Measurements from ENCODE around the gene DOCK3.

Gene DOCK3

GRCh38 chr3:50982540-50983325, 308.0 kb downstream of the DOCK3 start:
- H3K27ac ChIP-seq, result no peak overlapping the region
- no peaks in the 10 kb centered on the region for H3K9me3 ChIP-seq (ENCODE audit: severe bottlenecking)
- H3K27me3 ChIP-seq (ENCODE audit: insufficient read depth, low read depth, severe bottlenecking), result no peaks in the 10 kb centered on the region
- no peaks in the 10 kb centered on the region for H3K36me3 ChIP-seq
- TF ChIP-seq CTCF (IDR thresholded peaks at IDR 0.05; ENCODE audit: low read depth, low read length), result no peak
- DNase-seq, result no peak
- no peak overlapping the region for H3K4me3 ChIP-seq (ENCODE audit: low read depth, low read length)

GRCh38 chr3:50983887-50984286, 309.2 kb downstream of the DOCK3 start:
- Histone ChIP-seq H3K9me3 (ENCODE audit: severe bottlenecking) (no peaks in the 10 kb centered on the region), H3K4me3 (ENCODE audit: low read depth, low read length) (no peak overlapping the region), H3K27ac (no peak overlapping the region), H3K36me3 (no peaks in the 10 kb centered on the region), H3K27me3 (ENCODE audit: insufficient read depth, low read depth, severe bottlenecking) (no peaks in the 10 kb centered on the region)
- DNase-seq, result no peak
- TF ChIP-seq CTCF (IDR thresholded peaks at IDR 0.05; ENCODE audit: low read depth, low read length), result no peak

GRCh38 chr3:50985893-50986292, 311.2 kb downstream of the DOCK3 start:
- no peaks in the 10 kb centered on the region for H3K9me3 ChIP-seq (ENCODE audit: severe bottlenecking)
- H3K27ac ChIP-seq, result no peak overlapping the region
- H3K36me3 ChIP-seq, result no peaks in the 10 kb centered on the region
- DNase-seq, result no peak
- no peak overlapping the region for H3K4me3 ChIP-seq (ENCODE audit: low read depth, low read length)
- TF ChIP-seq CTCF (IDR thresholded peaks at IDR 0.05; ENCODE audit: low read depth, low read length), result no peak
- H3K27me3 ChIP-seq (ENCODE audit: insufficient read depth, low read depth, severe bottlenecking), result no peaks in the 10 kb centered on the region

GRCh38 chr3:50986726-50987125, 312.0 kb downstream of the DOCK3 start:
- no peaks in the 10 kb centered on the region for H3K36me3 ChIP-seq

GRCh38 chr3:50994537-50994936, 319.8 kb downstream of the DOCK3 start:
- no peak for DNase-seq
- Histone ChIP-seq H3K4me3 (ENCODE audit: low read depth, low read length) (no peak overlapping the region), H3K9me3 (ENCODE audit: severe bottlenecking) (no peaks in the 10 kb centered on the region), H3K36me3 (no peaks in the 10 kb centered on the region), H3K27me3 (ENCODE audit: insufficient read depth, low read depth, severe bottlenecking) (no peaks in the 10 kb centered on the region), H3K27ac (no peak overlapping the region)
- no peak for TF ChIP-seq CTCF (IDR thresholded peaks at IDR 0.05; ENCODE audit: low read depth, low read length)

More at GRCh38 chr3:50986726-50987125, 312.0 kb downstream of the DOCK3 start:
- DNase-seq, result no peak
- Histone ChIP-seq H3K9me3 (ENCODE audit: severe bottlenecking) (no peaks in the 10 kb centered on the region), H3K27ac (no peak overlapping the region), H3K27me3 (ENCODE audit: insufficient read depth, low read depth, severe bottlenecking) (no peaks in the 10 kb centered on the region), H3K4me3 (ENCODE audit: low read depth, low read length) (no peak overlapping the region)
- TF ChIP-seq CTCF (IDR thresholded peaks at IDR 0.05; ENCODE audit: low read depth, low read length), result no peak
